IMR-90 (cell line): ENCODE results near the gene XRCC4.

ENCODE experiments used
- MXI1 ChIP-seq: IDR thresholded peaks from 2 replicates; pipeline ENCODE4 v1.6.1; 2012; ENCODE audit warnings: low read depth, mild to moderate bottlenecking, low read length, moderate library complexity, borderline replicate concordance
- POLR2A ChIP-seq: IDR thresholded peaks from 2 replicates; pipeline ENCODE4 v1.6.1; 2012; ENCODE audit warnings: mild to moderate bottlenecking, low read depth, low read length
- RAD21 ChIP-seq: IDR thresholded peaks from 2 replicates; pipeline ENCODE4 v1.6.1; 2012; ENCODE audit warnings: low read length, improper control_type of control experiment
- SMC3 ChIP-seq: fragments of 150-350 bp; IDR thresholded peaks from 2 replicates; pipeline ENCODE4 v1.6.1; 2016; ENCODE audit warnings: low read depth, mild to moderate bottlenecking, antibody characterized with exemption, low read length, moderate library complexity
- TF ChIP-seq, protein P1 (sequence below): conservative IDR thresholded peaks from 2 replicates; pipeline ENCODE4 v1.5.1; 2012; ENCODE audit warnings: mild to moderate bottlenecking, low read depth, low read length, improper control_type of control experiment

DNA sequence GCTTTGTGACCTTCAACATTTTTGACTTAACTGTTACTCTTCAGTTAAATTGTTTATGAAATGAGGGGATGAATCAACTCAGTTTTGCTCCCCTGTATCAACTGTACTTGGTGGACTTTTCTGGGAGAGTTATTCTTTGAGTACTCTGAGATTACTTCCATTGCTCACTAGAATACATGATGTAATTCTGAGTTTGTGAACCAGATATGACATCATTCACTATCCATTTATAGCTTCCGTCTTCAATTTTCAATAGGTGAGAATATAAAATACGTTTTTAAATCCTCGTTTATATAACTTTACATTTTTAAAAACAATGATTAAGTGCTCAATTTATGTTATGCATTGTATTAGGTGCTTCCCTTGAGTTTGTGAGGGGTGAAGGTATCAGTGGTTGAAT is 71.0 kb downstream of the XRCC4 start:
- TF ChIP-seq, protein P1, sequence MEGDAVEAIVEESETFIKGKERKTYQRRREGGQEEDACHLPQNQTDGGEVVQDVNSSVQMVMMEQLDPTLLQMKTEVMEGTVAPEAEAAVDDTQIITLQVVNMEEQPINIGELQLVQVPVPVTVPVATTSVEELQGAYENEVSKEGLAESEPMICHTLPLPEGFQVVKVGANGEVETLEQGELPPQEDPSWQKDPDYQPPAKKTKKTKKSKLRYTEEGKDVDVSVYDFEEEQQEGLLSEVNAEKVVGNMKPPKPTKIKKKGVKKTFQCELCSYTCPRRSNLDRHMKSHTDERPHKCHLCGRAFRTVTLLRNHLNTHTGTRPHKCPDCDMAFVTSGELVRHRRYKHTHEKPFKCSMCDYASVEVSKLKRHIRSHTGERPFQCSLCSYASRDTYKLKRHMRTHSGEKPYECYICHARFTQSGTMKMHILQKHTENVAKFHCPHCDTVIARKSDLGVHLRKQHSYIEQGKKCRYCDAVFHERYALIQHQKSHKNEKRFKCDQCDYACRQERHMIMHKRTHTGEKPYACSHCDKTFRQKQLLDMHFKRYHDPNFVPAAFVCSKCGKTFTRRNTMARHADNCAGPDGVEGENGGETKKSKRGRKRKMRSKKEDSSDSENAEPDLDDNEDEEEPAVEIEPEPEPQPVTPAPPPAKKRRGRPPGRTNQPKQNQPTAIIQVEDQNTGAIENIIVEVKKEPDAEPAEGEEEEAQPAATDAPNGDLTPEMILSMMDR, result no peak
- TF ChIP-seq RAD21, result no peak
- no peak for TF ChIP-seq SMC3
- TF ChIP-seq POLR2A, result no peak
- no peak for TF ChIP-seq MXI1
